CD4-positive, alpha-beta T cell treated with Interleukin-21 for 1 hour (primary cell): ENCODE results near the gene TBL3.
"Not testable (repeated sequence)": the region's sequence is repeated elsewhere in the genome, so short reads cannot be mapped to it uniquely, and the experiment has no call there.

Experiments used
- DNase-seq: peaks from one replicate; pipeline ENCODE4 v3.0.0-alpha.2; 2020

Gene TBL3

GRCh38 chr16:1944612-1945199 lies 27.1 kb upstream of the TBL3 start:
- DNase-seq: no peak

- no peak for DNase-seq
These were observed 26.1 kb upstream of the TBL3 start for GRCh38 chr16:1945559-1946391.

GRCh38 chr16:1946495-1947368 lies 25.1 kb upstream of the TBL3 start:
- DNase-seq: no peak

GRCh38 chr16:1947369-1947670 lies 24.5 kb upstream of the TBL3 start:
- DNase-seq: no peak

GRCh38 chr16:1949507-1949906 lies 22.3 kb upstream of the TBL3 start:
- DNase-seq: no peak

- DNase-seq: no peak
These were observed 21.8 kb upstream of the TBL3 start for GRCh38 chr16:1950047-1950446.

GRCh38 chr16:1950559-1950958 lies 21.3 kb upstream of the TBL3 start:
- DNase-seq: no peak

- DNase-seq: no peak
These were observed 18.1 kb upstream of the TBL3 start for GRCh38 chr16:1953734-1954133.

GRCh38 chr16:1957434-1958142 lies 14.3 kb upstream of the TBL3 start:
- DNase-seq: not testable (repeated sequence)

- DNase-seq: not testable (repeated sequence)
These were observed 13.7 kb upstream of the TBL3 start for GRCh38 chr16:1958143-1958491.

GRCh38 chr16:1958715-1959268 lies 13.1 kb upstream of the TBL3 start:
- no peak for DNase-seq

GRCh38 chr16:1959269-1960039 lies 12.4 kb upstream of the TBL3 start, which contains the start of gene NDUFB10:
NDUFB10 (plus strand) TSS chr16:1959538; CDS start chr16:1959625, 87 bp downstream.
- peak; percentile 91 for DNase-seq

GRCh38 chr16:1960665-1961630 lies 10.9 kb upstream of the TBL3 start:
- peak; percentile 49 for DNase-seq

GRCh38 chr16:1961651-1962067 lies 10.2 kb upstream of the TBL3 start:
- no peak for DNase-seq

- DNase-seq: not testable (repeated sequence)
These were observed 9.4 kb upstream of the TBL3 start for GRCh38 chr16:1962161-1963153.

- peak; percentile 55 for DNase-seq
These were observed 7.9 kb upstream of the TBL3 start for GRCh38 chr16:1963806-1964505.

- DNase-seq: peak; percentile 99
These were observed 7.1 kb upstream of the TBL3 start, which contains the start of gene RPS2 for GRCh38 chr16:1964506-1965395. RPS2 (minus strand) TSS chr16:1964826; CDS start chr16:1964625, 201 bp downstream.
